Osteocyte (in vitro differentiated cells): Measurements from ENCODE around the gene JAZF1. TPM values are rescaled to one million over a fixed set of nuclear protein-coding genes. Genes with fewer than 3 reads are reported as not detected.

ENCODE experiments used
- DNase-seq: peaks from one replicate; pipeline ENCODE4 v3.0.0; 2021; ENCODE audit warnings: mixed read lengths; ENCODE audit not compliant: unreplicated experiment; ENCODE audit errors: extremely low spot score
- H3K27ac Mint-ChIP-seq: one replicate; pipeline ENCODE4 v1.8.0; 2021; ENCODE audit warnings: mild to moderate bottlenecking, mixed read lengths; ENCODE audit not compliant: unreplicated experiment
- H3K27me3 Mint-ChIP-seq: one replicate; pipeline ENCODE4 v1.8.0; 2021; ENCODE audit warnings: mixed read lengths; ENCODE audit not compliant: unreplicated experiment
- H3K36me3 Mint-ChIP-seq: one replicate; pipeline ENCODE4 v1.8.0; 2021; ENCODE audit warnings: mixed read lengths; ENCODE audit not compliant: unreplicated experiment
- H3K4me1 Mint-ChIP-seq: one replicate; pipeline ENCODE4 v1.8.0; 2021; ENCODE audit warnings: mixed read lengths; ENCODE audit not compliant: unreplicated experiment
- H3K4me3 Mint-ChIP-seq: one replicate; pipeline ENCODE4 v1.8.0; 2021; ENCODE audit warnings: mild to moderate bottlenecking, moderate library complexity, mixed read lengths; ENCODE audit not compliant: unreplicated experiment
- H3K9me3 Mint-ChIP-seq: one replicate; pipeline ENCODE4 v1.8.0; 2021; ENCODE audit warnings: mixed read lengths; ENCODE audit not compliant: unreplicated experiment
- total RNA-seq: library from RNA; stranded (reverse); gene quantifications from 2 replicates; pipeline ENCODE4 v1.2.1, GENCODE V29; 2021
- TF ChIP-seq, protein P1 (sequence below): fragments of 200-600 bp; sonication (generic); IDR thresholded peaks from 2 replicates; pipeline ENCODE4 v1.5.0; 2021; ENCODE audit warnings: antibody characterized with exemption, mild to moderate bottlenecking, moderate library complexity

JAZF1 gene
- total RNA-seq, 1 donor from 2014 or later: 19.8 TPM

DNA sequence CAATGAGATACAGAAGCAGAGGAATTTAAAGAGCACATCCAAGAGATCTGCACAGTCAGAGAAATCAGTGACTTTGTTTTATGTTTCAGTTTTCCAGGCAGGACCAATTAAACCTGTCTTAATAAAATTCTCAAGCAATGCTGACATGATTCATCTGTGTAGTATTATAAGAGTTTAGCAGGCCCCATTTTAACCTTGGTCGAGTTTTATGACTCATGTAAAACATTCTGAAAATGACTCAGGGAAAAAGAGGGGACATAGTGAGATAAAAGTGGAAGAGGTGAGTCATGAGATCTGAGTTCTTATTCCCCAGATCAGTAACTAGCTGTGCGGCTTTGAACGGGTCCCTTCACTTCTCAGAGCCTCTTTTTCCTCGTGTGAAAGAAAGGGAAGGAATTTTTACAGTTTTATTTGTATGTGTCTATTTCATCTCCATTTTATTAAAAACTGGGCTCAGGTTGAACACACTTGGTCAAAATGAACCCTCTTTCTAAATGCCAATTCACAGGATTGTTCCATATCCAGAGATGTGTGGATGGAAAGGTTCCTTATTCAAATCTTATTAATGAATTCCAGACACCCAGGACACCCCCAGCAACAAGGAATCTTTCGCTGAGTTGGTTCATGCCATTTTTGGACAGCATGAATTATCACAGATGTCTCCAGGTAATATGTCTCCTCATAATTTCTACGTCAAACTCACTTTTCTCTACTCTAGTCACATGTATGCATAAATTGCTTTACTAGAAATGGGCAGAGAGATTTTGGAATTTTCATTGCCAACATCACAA, 143.2 kb downstream of the JAZF1 start:
- peaks cover 4% of the 10 kb centered on the region for H3K9me3 Mint-ChIP-seq

DNA sequence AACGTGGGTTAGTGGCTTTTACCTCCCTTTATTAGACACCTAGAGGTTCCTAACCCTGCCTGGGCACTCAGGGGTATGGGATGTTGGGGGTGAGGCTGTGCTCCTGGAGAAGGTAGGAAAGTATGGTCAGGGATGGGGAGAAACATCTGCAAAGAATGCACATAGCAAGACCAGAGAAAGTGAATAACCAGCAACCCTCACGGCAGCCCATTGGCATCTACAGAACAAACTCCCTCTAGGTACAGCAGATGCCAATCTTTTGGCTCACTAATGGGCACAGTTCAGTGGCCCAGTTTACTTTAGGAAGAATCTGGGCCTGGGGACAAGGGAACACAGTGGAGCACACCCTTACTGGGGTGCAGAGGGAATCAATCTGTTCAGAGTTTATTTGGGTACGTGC, 143.9 kb downstream of the JAZF1 start:
- H3K9me3 Mint-ChIP-seq: no peaks in the 10 kb centered on the region
- H3K27me3 Mint-ChIP-seq: no peaks in the 10 kb centered on the region
- peaks cover 76% of the 10 kb centered on the region for H3K4me1 Mint-ChIP-seq
- TF ChIP-seq, protein P1, sequence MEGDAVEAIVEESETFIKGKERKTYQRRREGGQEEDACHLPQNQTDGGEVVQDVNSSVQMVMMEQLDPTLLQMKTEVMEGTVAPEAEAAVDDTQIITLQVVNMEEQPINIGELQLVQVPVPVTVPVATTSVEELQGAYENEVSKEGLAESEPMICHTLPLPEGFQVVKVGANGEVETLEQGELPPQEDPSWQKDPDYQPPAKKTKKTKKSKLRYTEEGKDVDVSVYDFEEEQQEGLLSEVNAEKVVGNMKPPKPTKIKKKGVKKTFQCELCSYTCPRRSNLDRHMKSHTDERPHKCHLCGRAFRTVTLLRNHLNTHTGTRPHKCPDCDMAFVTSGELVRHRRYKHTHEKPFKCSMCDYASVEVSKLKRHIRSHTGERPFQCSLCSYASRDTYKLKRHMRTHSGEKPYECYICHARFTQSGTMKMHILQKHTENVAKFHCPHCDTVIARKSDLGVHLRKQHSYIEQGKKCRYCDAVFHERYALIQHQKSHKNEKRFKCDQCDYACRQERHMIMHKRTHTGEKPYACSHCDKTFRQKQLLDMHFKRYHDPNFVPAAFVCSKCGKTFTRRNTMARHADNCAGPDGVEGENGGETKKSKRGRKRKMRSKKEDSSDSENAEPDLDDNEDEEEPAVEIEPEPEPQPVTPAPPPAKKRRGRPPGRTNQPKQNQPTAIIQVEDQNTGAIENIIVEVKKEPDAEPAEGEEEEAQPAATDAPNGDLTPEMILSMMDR: no peak
- H3K27ac Mint-ChIP-seq: peak overlapping the region; percentile 91
- DNase-seq: no peak
- H3K4me3 Mint-ChIP-seq: peak overlapping the region; percentile 27
- H3K36me3 Mint-ChIP-seq: no peaks in the 10 kb centered on the region

More for the DNA sequence above, 143.2 kb downstream of the JAZF1 start:
- TF ChIP-seq, protein P1: no peak
- Mint-ChIP-seq H3K36me3 (no peaks in the 10 kb centered on the region), H3K27me3 (no peaks in the 10 kb centered on the region), H3K4me1 (peaks cover 84% of the 10 kb centered on the region), H3K4me3 (peak overlapping the region; percentile 27), H3K27ac (peak overlapping the region; percentile 91)
- no peak for DNase-seq

GRCh38 chr7:28033386-28033785, 147.2 kb downstream of the JAZF1 start:
- Mint-ChIP-seq H3K36me3 (no peaks in the 10 kb centered on the region), H3K4me3 (no peak overlapping the region), H3K27ac (no peak overlapping the region), H3K9me3 (no peaks in the 10 kb centered on the region), H3K4me1 (peaks cover 54% of the 10 kb centered on the region), H3K27me3 (no peaks in the 10 kb centered on the region)
- DNase-seq: no peak
- TF ChIP-seq, protein P1: no peak

DNA sequence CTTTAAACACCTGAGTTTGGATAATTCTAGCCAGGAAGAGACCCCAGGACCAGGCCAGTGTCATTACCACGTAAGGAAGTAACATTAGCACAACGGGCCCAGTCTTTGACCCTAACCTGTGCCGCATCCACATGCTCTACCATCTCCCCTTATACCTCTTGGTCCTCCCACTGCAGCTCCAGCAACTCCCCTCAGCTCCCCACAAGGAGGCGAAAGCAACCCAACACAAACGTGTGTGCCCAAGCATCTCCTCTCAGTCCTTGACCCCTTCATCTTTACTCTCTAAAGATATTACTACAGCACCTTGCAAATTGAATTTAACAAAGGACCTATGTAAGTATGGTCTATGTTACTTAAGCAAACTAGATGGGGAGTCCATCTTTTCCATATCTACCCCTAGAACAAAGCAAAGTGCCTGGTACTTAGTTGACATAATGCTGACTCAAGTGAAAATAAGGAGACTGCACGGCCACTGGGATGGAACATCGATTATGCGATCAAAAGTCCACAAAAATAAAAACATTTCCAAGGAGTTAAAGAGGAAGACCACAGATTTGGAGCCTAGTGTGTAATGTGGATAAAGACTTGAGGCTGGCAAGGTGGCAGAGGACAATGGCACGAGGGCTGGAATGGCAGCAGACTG, 147.7 kb downstream of the JAZF1 start:
- Mint-ChIP-seq H3K4me3 (no peak overlapping the region), H3K36me3 (no peaks in the 10 kb centered on the region), H3K9me3 (no peaks in the 10 kb centered on the region), H3K4me1 (peaks cover 50% of the 10 kb centered on the region), H3K27ac (no peak overlapping the region), H3K27me3 (no peaks in the 10 kb centered on the region)
- DNase-seq: no peak
- TF ChIP-seq, protein P1: no peak

GRCh38 chr7:28029051-28029450, 151.5 kb downstream of the JAZF1 start:
- Mint-ChIP-seq H3K27me3 (no peaks in the 10 kb centered on the region), H3K9me3 (no peaks in the 10 kb centered on the region), H3K27ac (peak overlapping the region; percentile 56), H3K4me1 (peaks cover 19% of the 10 kb centered on the region), H3K36me3 (no peaks in the 10 kb centered on the region), H3K4me3 (peak overlapping the region; percentile 24)
- TF ChIP-seq, protein P1: no peak
- DNase-seq: no peak
